HepG2 (cell line): ENCODE measurements around the gene KRT13.

Source experiments
- HDAC2 ChIP-seq: sonication (generic); formaldehyde crosslinking; IDR thresholded peaks from 2 replicates; pipeline ENCODE4 v1.4.0; 2020; ENCODE audit warnings: missing genetic modification reagents
- IKZF4 ChIP-seq: sonication (generic); formaldehyde crosslinking; IDR thresholded peaks from 2 replicates; pipeline ENCODE4 v1.5.1; 2020; ENCODE audit warnings: borderline replicate concordance, mild to moderate bottlenecking, low read depth, missing genetic modification reagents; ENCODE audit errors: not compliant biosample characterization
- MNT ChIP-seq: fragments of 450-650 bp; IDR thresholded peaks from 2 replicates; pipeline ENCODE4 v1.6.1; 2016
- MTA1 ChIP-seq: sonication (generic); formaldehyde crosslinking; IDR thresholded peaks from 2 replicates; pipeline ENCODE4 v1.4.0; 2020; ENCODE audit warnings: missing genetic modification reagents, mild to moderate bottlenecking, borderline replicate concordance
- PLRG1 ChIP-seq: fragments of 450-650 bp; conservative IDR thresholded peaks from 2 replicates; pipeline ENCODE4 v1.6.1; 2016
- POLR2AphosphoS5 ChIP-seq: IDR thresholded peaks from 2 replicates; pipeline ENCODE4 v1.6.1; 2012; ENCODE audit warnings: low read depth, low read length
- RELA ChIP-seq: sonication (generic); formaldehyde crosslinking; IDR thresholded peaks from 2 replicates; pipeline ENCODE4 v1.4.0; 2020; ENCODE audit warnings: missing genetic modification reagents
- REST ChIP-seq, 2 experiments: IDR thresholded peaks; 2 replicates each; pipeline ENCODE4 v1.6.1; 2011 to 2012; ENCODE audit warnings: low read length in 2 of 2, borderline replicate concordance in 1 of 2, low read depth in 1 of 2, mild to moderate bottlenecking in 1 of 2, moderate library complexity in 1 of 2
- ZFP1 ChIP-seq: IDR thresholded peaks from 2 replicates; pipeline ENCODE4 v1.6.1; 2016
- ZNF543 ChIP-seq: sonication (generic); formaldehyde crosslinking; IDR thresholded peaks from 2 replicates; pipeline ENCODE4 v1.4.0; 2020; ENCODE audit warnings: mild to moderate bottlenecking, missing genetic modification reagents

GRCh38 chr17:41551365-41551764 is 46.0 kb upstream of the KRT13 start:
- TF ChIP-seq IKZF4 (CRISPR knock-in tag) (no peak), MNT (no peak), MTA1 (CRISPR knock-in tag) (no peak), REST (IDR thresholded peaks at IDR 0.05; ENCODE audit: borderline replicate concordance in 1 of 2, low read depth in 1 of 2, low read length in 2 of 2) (no peak), ZFP1 (no peak), ZNF543 (CRISPR knock-in tag) (no peak), RELA (CRISPR knock-in tag) (no peak), PLRG1 (no peak), POLR2AphosphoS5 (no peak), HDAC2 (CRISPR knock-in tag) (no peak)
